Measurements from ENCODE around the gene ATP2B2. TPM values are rescaled to one million over a fixed set of nuclear protein-coding genes. Genes with fewer than 3 reads are reported as not detected.

Gene ATP2B2
- total and polyA plus RNA-seq, 8 donors: 0.01 to 0.18 (median 0.06) TPM; not detected in 1

DNA sequence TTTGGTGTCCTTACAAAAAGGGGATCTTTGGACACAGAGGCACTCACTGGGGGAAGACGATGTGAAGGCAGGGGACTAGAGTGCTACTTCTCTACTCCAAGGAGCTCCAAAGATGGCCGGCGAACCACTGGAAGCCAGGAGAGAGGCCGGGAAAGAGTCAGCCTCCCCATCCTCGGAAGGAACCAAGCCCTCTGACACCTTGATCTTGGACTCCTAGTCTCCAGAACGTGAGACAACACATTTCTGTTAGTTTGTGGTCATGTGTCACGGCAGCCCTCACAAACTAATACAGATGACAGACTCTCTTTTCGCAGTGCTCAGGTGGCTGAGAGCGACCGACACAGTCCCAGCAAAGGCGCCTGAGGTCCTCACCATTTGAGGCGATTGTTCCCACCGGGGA is 24.4 kb upstream of the ATP2B2 start:
- Histone ChIP-seq H3K27me3 (peaks cover 0 to 11% of the 10 kb centered on the region in 2 donors), H3K27ac (no peak overlapping the region), H3K4me3 (no peak overlapping the region), H3K36me3 (no peaks in the 10 kb centered on the region), H3K4me1 (no peaks in the 10 kb centered on the region), H3K9me3 (no peaks in the 10 kb centered on the region)
- DNase-seq (no peak), ATAC-seq (no peak)
- intact Hi-C loops (cut with DNase I): no loop called here
- TF ChIP-seq, protein P1, sequence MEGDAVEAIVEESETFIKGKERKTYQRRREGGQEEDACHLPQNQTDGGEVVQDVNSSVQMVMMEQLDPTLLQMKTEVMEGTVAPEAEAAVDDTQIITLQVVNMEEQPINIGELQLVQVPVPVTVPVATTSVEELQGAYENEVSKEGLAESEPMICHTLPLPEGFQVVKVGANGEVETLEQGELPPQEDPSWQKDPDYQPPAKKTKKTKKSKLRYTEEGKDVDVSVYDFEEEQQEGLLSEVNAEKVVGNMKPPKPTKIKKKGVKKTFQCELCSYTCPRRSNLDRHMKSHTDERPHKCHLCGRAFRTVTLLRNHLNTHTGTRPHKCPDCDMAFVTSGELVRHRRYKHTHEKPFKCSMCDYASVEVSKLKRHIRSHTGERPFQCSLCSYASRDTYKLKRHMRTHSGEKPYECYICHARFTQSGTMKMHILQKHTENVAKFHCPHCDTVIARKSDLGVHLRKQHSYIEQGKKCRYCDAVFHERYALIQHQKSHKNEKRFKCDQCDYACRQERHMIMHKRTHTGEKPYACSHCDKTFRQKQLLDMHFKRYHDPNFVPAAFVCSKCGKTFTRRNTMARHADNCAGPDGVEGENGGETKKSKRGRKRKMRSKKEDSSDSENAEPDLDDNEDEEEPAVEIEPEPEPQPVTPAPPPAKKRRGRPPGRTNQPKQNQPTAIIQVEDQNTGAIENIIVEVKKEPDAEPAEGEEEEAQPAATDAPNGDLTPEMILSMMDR (IDR thresholded peaks at IDR 0.05): no peak

DNA sequence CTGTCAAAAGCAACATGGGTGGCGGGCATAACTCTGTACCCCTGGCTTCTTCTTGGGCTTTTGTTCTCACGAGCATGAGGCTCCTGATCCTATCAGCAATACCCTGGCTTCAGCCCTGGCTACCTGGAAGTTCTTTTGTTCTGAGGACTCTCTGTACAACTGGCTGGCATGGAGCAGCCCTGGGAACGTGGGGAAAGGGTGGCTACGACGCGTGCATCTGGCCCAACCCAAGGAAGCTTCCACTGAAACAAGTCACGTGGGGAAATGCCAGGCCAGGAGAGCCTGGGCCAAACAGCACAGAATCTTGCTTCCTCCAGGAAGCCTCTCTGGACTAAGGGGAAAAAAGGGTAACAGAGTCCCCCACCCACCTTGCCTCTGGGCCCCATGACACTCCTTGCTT is 22.7 kb upstream of the ATP2B2 start:
- no peaks in the 10 kb centered on the region for H3K9me3 ChIP-seq
- ATAC-seq: no peak
- intact Hi-C loops (cut with DNase I): no loop called here

DNA sequence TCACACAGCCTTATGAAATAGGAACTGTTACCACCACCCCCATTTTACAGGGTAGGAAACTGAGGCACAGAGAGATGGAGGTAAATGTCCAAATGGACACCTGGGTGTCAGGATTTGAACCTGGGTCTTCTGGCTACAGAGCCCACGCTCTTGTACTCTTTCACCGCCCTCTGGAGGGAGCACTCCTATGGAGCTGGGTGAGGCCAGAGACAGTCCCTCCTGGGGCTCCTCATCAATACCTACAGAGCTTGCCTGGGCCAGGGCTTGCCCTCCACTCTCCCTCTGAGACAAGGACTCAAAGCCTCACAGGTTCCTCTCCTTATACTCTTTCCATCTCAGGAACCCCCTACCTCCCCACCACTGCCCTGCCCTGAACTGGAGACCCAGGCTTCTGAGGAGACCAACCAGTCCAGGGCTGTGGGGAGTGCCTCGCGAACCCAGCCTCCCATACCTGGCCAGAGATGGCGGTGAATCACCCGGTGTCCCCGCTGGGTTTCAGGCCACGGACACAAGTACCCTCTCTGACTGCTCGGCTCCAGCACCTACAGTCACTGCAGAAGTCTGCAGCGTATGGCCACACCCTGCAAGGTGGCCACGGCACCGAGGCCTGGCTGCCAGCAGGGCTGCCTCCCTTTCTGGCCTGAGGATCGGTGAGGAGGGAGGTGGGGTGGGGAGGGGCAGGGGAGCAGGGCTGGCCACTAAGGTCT is 22.1 kb upstream of the ATP2B2 start:
- no peaks in the 10 kb centered on the region for H3K36me3 ChIP-seq
- intact Hi-C loops (cut with DNase I): no loop called here
- no peak overlapping the region for H3K4me3 ChIP-seq
- peaks cover 0 to 34% of the 10 kb centered on the region in 2 donors for H3K27me3 ChIP-seq
- no peaks in the 10 kb centered on the region for H3K9me3 ChIP-seq
- ATAC-seq (no peak), DNase-seq (no peak)
- no peaks in the 10 kb centered on the region for H3K4me1 ChIP-seq
- TF ChIP-seq, protein P1 (IDR thresholded peaks at IDR 0.05): no peak
- no peak overlapping the region for H3K27ac ChIP-seq

More for the DNA sequence above, 22.7 kb upstream of the ATP2B2 start:
- Histone ChIP-seq H3K4me1 (no peaks in the 10 kb centered on the region), H3K27me3 (peaks cover 0 to 28% of the 10 kb centered on the region in 2 donors), H3K36me3 (no peaks in the 10 kb centered on the region), H3K4me3 (no peak overlapping the region), H3K27ac (no peak overlapping the region)
- DNase-seq: no peak
- TF ChIP-seq, protein P1 (IDR thresholded peaks at IDR 0.05): no peak

DNA sequence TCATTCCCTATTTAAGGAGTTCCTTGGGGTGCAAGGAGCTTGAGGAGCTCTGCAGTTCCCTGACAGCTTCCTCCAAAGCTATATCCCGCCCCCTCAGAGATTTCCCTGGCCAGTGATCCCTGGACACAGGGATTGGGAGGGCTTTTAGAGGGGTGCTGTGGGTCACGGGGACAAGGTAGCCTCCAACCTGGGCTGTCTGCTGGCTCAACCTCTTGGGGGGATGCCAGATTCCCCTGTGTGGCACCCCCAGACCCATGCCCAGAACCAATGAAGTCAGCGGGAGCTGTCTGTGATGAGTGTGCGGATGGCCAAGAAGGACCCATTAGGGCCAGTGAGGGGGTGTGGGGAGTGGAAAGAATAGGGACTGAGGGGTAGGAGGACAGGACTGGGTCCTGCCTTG is 21.0 kb upstream of the ATP2B2 start:
- intact Hi-C loops (cut with DNase I): no loop called here
- Histone ChIP-seq H3K27me3 (peaks cover 0 to 44% of the 10 kb centered on the region in 2 donors), H3K4me3 (no peak overlapping the region), H3K4me1 (no peaks in the 10 kb centered on the region), H3K27ac (no peak overlapping the region), H3K9me3 (no peaks in the 10 kb centered on the region), H3K36me3 (no peaks in the 10 kb centered on the region)
- ATAC-seq: no peak
- DNase-seq: no peak
- TF ChIP-seq, protein P1 (IDR thresholded peaks at IDR 0.05): no peak

DNA sequence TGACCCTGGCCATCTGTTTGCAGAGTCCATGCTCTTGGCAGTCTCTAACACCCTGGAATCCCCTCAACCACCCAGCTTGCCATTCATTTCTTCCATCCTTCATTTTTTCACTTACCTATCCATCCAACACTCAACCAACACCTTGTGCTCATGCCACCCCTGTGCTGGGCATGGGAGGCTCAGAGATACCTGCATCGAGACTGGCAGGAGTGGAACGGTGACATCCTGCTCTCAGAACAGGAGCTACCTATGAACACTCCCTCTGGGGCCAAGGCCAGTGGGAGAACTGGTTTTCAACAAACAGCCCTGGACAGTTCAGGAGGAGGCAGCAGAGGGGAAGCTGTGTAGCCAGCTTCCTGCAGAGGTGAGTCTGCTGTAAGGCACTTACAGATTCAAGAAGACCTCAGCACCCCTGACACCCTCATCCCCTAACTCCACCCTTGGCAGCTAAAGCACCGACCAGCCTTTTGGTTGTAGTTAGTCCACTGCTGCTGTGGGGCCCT is 19.5 kb upstream of the ATP2B2 start:
- ATAC-seq (no peak), DNase-seq (no peak)
- Histone ChIP-seq H3K4me1 (no peaks in the 10 kb centered on the region), H3K4me3 (no peak overlapping the region), H3K27me3 (peaks cover 0 to 44% of the 10 kb centered on the region in 2 donors), H3K9me3 (no peaks in the 10 kb centered on the region), H3K27ac (no peak overlapping the region), H3K36me3 (no peaks in the 10 kb centered on the region)
- intact Hi-C loops (cut with DNase I): no loop called here
- TF ChIP-seq, protein P1 (IDR thresholded peaks at IDR 0.05): no peak

All from left lung (tissue), 10 donors.